MCF 10A (cell line): ENCODE data around the gene RBCK1. TPM values are rescaled to one million over a fixed set of nuclear protein-coding genes. Genes with fewer than 3 reads are reported as not detected.
A peak's percentile ranks its signal among the peaks of the same experiment; 100 is the strongest.
"Not testable (repeated sequence)": the region's sequence is repeated elsewhere in the genome, so short reads cannot be mapped to it uniquely, and the experiment has no call there.

Experiments used
- BruUV-seq: library from RNA; stranded (reverse); fragments of 400-500 nt; replicated peaks from 2 replicates; lab custom pipeline; 2021; lab: Mats Ljungman, UMichigan
- CTCF ChIA-PET: fragments of 300-600 bp; sonication (Branson Sonifier 250); formaldehyde crosslinking; extraction: SDS; loops from one replicate; lab custom pipeline; 2021; ENCODE audit warnings: antibody characterized with exemption, inconsistent platforms; lab: Yijun Ruan, JAX
- POLR2A ChIA-PET: fragments of 300-600, 350-650 bp; sonication (Branson Sonifier 250); formaldehyde crosslinking; extraction: SDS; loops from one replicate; lab custom pipeline; 2020; ENCODE audit warnings: antibody characterized with exemption, inconsistent platforms; lab: Yijun Ruan, JAX
- DNase-seq: peaks from one replicate; pipeline ENCODE4 v3.0.0-alpha.2; 2018; ENCODE audit not compliant: unreplicated experiment
- H3K27ac Mint-ChIP-seq: one replicate; pipeline ENCODE4 v1.8.0; 2022; ENCODE audit warnings: mild to moderate bottlenecking, low read depth, mixed read lengths; ENCODE audit not compliant: unreplicated experiment
- H3K27me3 Mint-ChIP-seq: one replicate; pipeline ENCODE4 v1.8.0; 2022; ENCODE audit warnings: mixed read lengths; ENCODE audit not compliant: insufficient read depth, unreplicated experiment
- H3K36me3 Mint-ChIP-seq: one replicate; pipeline ENCODE4 v1.8.0; 2022; ENCODE audit warnings: mild to moderate bottlenecking, moderate library complexity, mixed read lengths; ENCODE audit not compliant: insufficient read depth, unreplicated experiment
- H3K4me1 Mint-ChIP-seq: one replicate; pipeline ENCODE4 v1.8.0; 2022; ENCODE audit warnings: mixed read lengths; ENCODE audit not compliant: insufficient read depth, unreplicated experiment
- H3K4me3 Mint-ChIP-seq: one replicate; pipeline ENCODE4 v1.8.0; 2022; ENCODE audit warnings: mild to moderate bottlenecking, moderate library complexity, mixed read lengths; ENCODE audit not compliant: unreplicated experiment
- H3K9me3 Mint-ChIP-seq: one replicate; pipeline ENCODE4 v1.8.0; 2022; ENCODE audit warnings: mixed read lengths; ENCODE audit not compliant: unreplicated experiment
- intact Hi-C: fragments of 100-400 bp; cut with micrococcal nuclease; formaldehyde crosslinking; loops from 2 replicates; pipeline ENCODE4 v1.14.1; 2022
- total RNA-seq: library from RNA; stranded (reverse); gene quantifications from 2 replicates; pipeline ENCODE4 v1.2.3, GENCODE V29; 2022
- TF ChIP-seq, protein P1 (sequence below): fragments of 200-600 bp; IDR thresholded peaks from one replicate; pipeline ENCODE4 v1.8.0; 2022; ENCODE audit warnings: antibody characterized with exemption, mild to moderate bottlenecking; ENCODE audit not compliant: unreplicated experiment

Gene RBCK1
- total RNA-seq, 1 experiment from 2014 or later, result 353 TPM

GRCh38 chr20:376089-376488 is 32.0 kb upstream of the RBCK1 start:
- DNase-seq, result no peak
- Mint-ChIP-seq H3K4me3 (no peak overlapping the region), H3K27me3 (no peaks in the 10 kb centered on the region), H3K36me3 (no peaks in the 10 kb centered on the region), H3K9me3 (no peaks in the 10 kb centered on the region), H3K4me1 (peaks cover 25% of the 10 kb centered on the region), H3K27ac (no peak overlapping the region)
- no TSS peak for BruUV-seq
- ChIA-PET CTCF (interaction anchor here (0.6 to 1.1 kb wide), 2 partner anchors 8 to 13 kb away, joined by 3 to 4 read pairs; no protein-coding TSS in a partner anchor), POLR2A (interaction anchor here (0.7 to 24.6 kb wide), 3 partner anchors 10 to 31 kb away, joined by 4 to 671 read pairs (median 4); no protein-coding TSS in a partner anchor)
- intact Hi-C loops, result no loop called here
- TF ChIP-seq, protein P1, sequence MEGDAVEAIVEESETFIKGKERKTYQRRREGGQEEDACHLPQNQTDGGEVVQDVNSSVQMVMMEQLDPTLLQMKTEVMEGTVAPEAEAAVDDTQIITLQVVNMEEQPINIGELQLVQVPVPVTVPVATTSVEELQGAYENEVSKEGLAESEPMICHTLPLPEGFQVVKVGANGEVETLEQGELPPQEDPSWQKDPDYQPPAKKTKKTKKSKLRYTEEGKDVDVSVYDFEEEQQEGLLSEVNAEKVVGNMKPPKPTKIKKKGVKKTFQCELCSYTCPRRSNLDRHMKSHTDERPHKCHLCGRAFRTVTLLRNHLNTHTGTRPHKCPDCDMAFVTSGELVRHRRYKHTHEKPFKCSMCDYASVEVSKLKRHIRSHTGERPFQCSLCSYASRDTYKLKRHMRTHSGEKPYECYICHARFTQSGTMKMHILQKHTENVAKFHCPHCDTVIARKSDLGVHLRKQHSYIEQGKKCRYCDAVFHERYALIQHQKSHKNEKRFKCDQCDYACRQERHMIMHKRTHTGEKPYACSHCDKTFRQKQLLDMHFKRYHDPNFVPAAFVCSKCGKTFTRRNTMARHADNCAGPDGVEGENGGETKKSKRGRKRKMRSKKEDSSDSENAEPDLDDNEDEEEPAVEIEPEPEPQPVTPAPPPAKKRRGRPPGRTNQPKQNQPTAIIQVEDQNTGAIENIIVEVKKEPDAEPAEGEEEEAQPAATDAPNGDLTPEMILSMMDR, result no peak

GRCh38 chr20:376750-377149 is 31.3 kb upstream of the RBCK1 start:
- no TSS peak for BruUV-seq
- DNase-seq, result no peak
- CTCF ChIA-PET, result interaction anchor here (0.6 to 7.9 kb wide), 3 partner anchors 9 to 15 kb away, joined by 3 to 80 read pairs (median 4); no protein-coding TSS in a partner anchor
- no peaks in the 10 kb centered on the region for H3K36me3 Mint-ChIP-seq
- H3K4me1 Mint-ChIP-seq, result peaks cover 19% of the 10 kb centered on the region
- no peaks in the 10 kb centered on the region for H3K9me3 Mint-ChIP-seq
- TF ChIP-seq, protein P1, result no peak
- no peak overlapping the region for H3K4me3 Mint-ChIP-seq
- intact Hi-C loops, result no loop called here
- no peaks in the 10 kb centered on the region for H3K27me3 Mint-ChIP-seq
- H3K27ac Mint-ChIP-seq, result no peak overlapping the region
- POLR2A ChIA-PET, result interaction anchor here (1.5 to 24.6 kb wide), 2 partner anchors 10 to 31 kb away, joined by 4 to 671 read pairs; no protein-coding TSS in a partner anchor

DNA sequence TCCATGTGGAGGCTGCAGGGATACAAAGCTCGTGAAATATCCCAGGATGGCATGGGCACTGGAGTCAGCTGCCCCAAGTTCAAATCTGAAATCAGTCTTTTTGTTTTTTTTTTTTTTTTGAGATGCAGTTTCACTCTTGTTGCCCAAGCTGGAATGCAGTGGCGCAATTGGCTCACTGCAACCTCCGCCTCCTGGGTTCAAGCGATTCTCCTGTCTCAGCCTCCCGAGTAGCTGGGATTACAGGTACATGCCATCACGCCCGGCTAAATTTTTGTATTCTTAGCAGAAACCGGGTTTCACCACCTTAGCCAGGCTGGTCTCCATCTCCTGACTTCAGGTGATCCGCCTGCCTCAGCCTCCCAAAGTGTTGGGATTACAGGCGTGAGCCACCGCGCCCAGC is 30.5 kb upstream of the RBCK1 start:
- POLR2A ChIA-PET, result interaction anchor here (0.6 to 24.6 kb wide), 4 partner anchors 11 to 96 kb away, joined by 3 to 671 read pairs (median 30); partner anchors contain the start of gene RBCK1
- DNase-seq, BruUV-seq, intact Hi-C loops, H3K36me3 Mint-ChIP-seq, H3K27me3 Mint-ChIP-seq, H3K27ac Mint-ChIP-seq, H3K9me3 Mint-ChIP-seq, H3K4me3 Mint-ChIP-seq: not testable (repeated sequence)
- CTCF ChIA-PET, result interaction anchor here (1.0 to 7.9 kb wide), 2 partner anchors 16 to 81 kb away, joined by 5 to 80 read pairs; no protein-coding TSS in a partner anchor
- peaks cover 13% of the 10 kb centered on the region for H3K4me1 Mint-ChIP-seq

- no peak for DNase-seq
- H3K4me1 Mint-ChIP-seq, result peaks cover 16% of the 10 kb centered on the region
- peaks cover 6% of the 10 kb centered on the region for H3K36me3 Mint-ChIP-seq
- intact Hi-C loops, result no loop called here
- no peak overlapping the region for H3K27ac Mint-ChIP-seq
- H3K4me3 Mint-ChIP-seq, result peak overlapping the region; percentile 79
- TF ChIP-seq, protein P1, result no peak
- POLR2A ChIA-PET, result interaction anchor here (0.7 to 24.6 kb wide), 6 partner anchors 13 to 117 kb away, joined by 3 to 671 read pairs (median 4); partner anchors contain the start of genes RBCK1 and SOX12
- CTCF ChIA-PET, result interaction anchor here (0.6 to 7.9 kb wide), 3 partner anchors 13 to 20 kb away, joined by 3 to 80 read pairs (median 5); no protein-coding TSS in a partner anchor
- no TSS peak for BruUV-seq
- H3K9me3 Mint-ChIP-seq, result no peaks in the 10 kb centered on the region
- H3K27me3 Mint-ChIP-seq, result no peaks in the 10 kb centered on the region
Measured at GRCh38 chr20:378961-379336, 29.1 kb upstream of the RBCK1 start.
